Bronchial epithelial cell (primary cell): ENCODE results near the gene BLOC1S6. TPM values are rescaled to one million over a fixed set of nuclear protein-coding genes. Genes with fewer than 3 reads are reported as not detected.
"Not testable (repeated sequence)": the region's sequence is repeated elsewhere in the genome, so short reads cannot be mapped to it uniquely, and the experiment has no call there.

Experiments used
- DNase-seq: peaks from one replicate; pipeline ENCODE4 v3.0.0-alpha.2; 2010; ENCODE audit warnings: low read depth
- FAIRE-seq: peaks from 2 replicates; lab custom pipeline; 2011; peaks lifted over from hg19 to GRCh38; lab: Jason Lieb, UNC
- H3K27me3 ChIP-seq: 2 replicates; pipeline ENCODE4 v1.5.1; 2011; ENCODE audit warnings: low read length; ENCODE audit not compliant: control insufficient read depth, insufficient read depth
- H3K36me3 ChIP-seq: 2 replicates; pipeline ENCODE4 v1.5.1; 2011; ENCODE audit warnings: low read length; ENCODE audit not compliant: control insufficient read depth, insufficient read depth
- H3K4me3 ChIP-seq: 2 replicates; pipeline ENCODE4 v1.5.1; 2011; ENCODE audit warnings: mild to moderate bottlenecking, low read depth, low read length, control low read depth
- CTCF ChIP-seq: IDR thresholded peaks from 2 replicates; pipeline ENCODE4 v1.5.1; 2011; ENCODE audit warnings: mild to moderate bottlenecking, moderate library complexity, low read length, control low read depth, inconsistent platforms; ENCODE audit not compliant: insufficient read depth, severe bottlenecking
- total RNA-seq: library from RNA; depleted of rRNA; stranded (reverse); fragments of >200 nt; gene quantifications from 2 replicates; pipeline ENCODE4 v1.2.1, GENCODE V29; 2014

BLOC1S6 gene
- total RNA-seq, 1 donor from 2014 or later: 49.0 TPM

GRCh38 chr15:45644437-45644836 lies 57.3 kb downstream of the BLOC1S6 start:
- no peaks in the 10 kb centered on the region for H3K36me3 ChIP-seq
- peak; percentile 47 for DNase-seq
- FAIRE-seq: no peak
- no peak for TF ChIP-seq CTCF
- H3K27me3 ChIP-seq: no peaks in the 10 kb centered on the region
- no peak overlapping the region for H3K4me3 ChIP-seq

DNA sequence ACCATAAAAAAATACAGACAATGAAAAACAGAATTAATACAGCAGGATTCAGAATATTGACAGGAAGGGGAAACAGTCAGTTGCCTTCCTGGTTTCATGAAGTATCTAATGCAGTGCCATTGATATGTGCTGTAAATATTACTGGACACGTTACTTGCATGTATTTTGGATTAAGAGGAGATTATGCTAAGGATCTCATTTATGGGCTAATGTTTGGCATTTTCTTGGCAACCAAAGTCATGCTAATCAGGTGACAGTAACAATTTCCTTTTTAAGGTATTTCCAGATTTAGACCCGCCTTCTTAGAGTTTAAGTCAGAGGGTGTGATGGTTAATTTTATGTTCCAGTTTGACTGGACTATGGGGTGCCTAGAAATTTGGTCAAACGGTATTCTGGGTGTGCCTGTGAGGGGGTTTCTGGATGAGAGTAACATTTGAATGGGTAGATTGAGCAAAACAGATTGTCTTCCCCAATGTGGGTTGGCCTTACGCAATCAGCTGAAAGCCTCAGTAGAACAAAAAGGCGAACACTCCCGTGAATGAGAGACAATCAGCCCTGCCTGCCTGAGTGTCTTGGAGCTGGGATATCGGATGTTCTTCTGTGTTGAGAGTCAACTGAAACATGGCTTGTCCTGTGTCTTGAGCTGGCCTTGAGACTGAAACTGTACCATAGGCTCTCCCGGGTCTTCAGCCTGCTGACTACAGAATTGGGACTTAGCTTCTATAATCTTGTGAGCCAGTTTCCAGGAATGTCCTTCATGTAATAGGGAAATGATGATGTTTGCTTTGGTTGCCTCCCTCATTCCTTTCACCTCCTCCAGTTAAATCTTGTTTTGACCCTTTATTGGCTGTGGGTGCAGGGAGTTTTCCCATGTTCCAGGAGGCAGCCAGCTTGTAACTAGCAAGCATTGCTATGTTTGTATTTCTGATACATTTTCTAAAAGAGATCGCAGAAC lies 58.1 kb downstream of the BLOC1S6 start:
- TF ChIP-seq CTCF: no peak
- FAIRE-seq (peak; percentile 89), DNase-seq (peak; percentile 92)
- H3K27me3 ChIP-seq: no peaks in the 10 kb centered on the region
- no peak overlapping the region for H3K4me3 ChIP-seq
- H3K36me3 ChIP-seq: peaks cover 2% of the 10 kb centered on the region

GRCh38 chr15:45646220-45646619 lies 59.0 kb downstream of the BLOC1S6 start:
- peaks cover 4% of the 10 kb centered on the region for H3K36me3 ChIP-seq
- no peak for TF ChIP-seq CTCF
- no peaks in the 10 kb centered on the region for H3K27me3 ChIP-seq
- H3K4me3 ChIP-seq: no peak overlapping the region
- FAIRE-seq (peak; percentile 92), DNase-seq (peak; percentile 83)

DNA sequence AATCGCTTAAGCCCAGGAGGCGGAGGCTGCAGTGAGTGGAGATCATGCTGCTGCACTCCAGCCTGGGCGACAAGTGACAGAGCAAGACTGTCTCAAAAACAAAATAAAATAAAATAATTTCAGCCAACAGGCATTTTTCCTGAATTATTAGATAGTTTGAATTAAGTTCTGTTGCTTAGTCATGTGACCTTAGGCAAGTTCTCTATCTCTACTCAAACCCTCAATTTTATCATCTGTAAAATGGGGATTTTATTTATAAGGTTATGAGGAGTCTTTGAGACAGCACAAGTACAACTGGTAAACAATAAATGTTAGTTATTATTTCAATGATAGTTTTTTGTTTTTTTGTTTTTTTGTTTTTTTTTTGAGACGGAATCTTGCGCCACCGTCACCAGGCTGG lies 60.6 kb downstream of the BLOC1S6 start:
- peaks cover 4% of the 10 kb centered on the region for H3K36me3 ChIP-seq
- FAIRE-seq (no peak), DNase-seq (no peak)
- H3K27me3 ChIP-seq: no peaks in the 10 kb centered on the region
- no peak overlapping the region for H3K4me3 ChIP-seq
- TF ChIP-seq CTCF: no peak

- DNase-seq (peak; percentile 93), FAIRE-seq (peak; percentile 64)
- TF ChIP-seq CTCF: no peak
These were observed 61.5 kb downstream of the BLOC1S6 start for GRCh38 chr15:45648521-45649200.

GRCh38 chr15:45650007-45650406 lies 62.8 kb downstream of the BLOC1S6 start:
- DNase-seq, H3K27me3 ChIP-seq, H3K4me3 ChIP-seq, H3K36me3 ChIP-seq, FAIRE-seq: not testable (repeated sequence)

More at GRCh38 chr15:45648521-45649200, 61.5 kb downstream of the BLOC1S6 start:
- Histone ChIP-seq H3K27me3 (no peaks in the 10 kb centered on the region), H3K4me3 (no peak overlapping the region), H3K36me3 (peaks cover 5% of the 10 kb centered on the region)
